Measurements from ENCODE around the gene MUC5AC. TPM values are rescaled to one million over a fixed set of nuclear protein-coding genes. Genes with fewer than 3 reads are reported as not detected.

Gene MUC5AC
- total RNA-seq, 1 experiment from 2014 or later, result under 0.01 TPM

DNA sequence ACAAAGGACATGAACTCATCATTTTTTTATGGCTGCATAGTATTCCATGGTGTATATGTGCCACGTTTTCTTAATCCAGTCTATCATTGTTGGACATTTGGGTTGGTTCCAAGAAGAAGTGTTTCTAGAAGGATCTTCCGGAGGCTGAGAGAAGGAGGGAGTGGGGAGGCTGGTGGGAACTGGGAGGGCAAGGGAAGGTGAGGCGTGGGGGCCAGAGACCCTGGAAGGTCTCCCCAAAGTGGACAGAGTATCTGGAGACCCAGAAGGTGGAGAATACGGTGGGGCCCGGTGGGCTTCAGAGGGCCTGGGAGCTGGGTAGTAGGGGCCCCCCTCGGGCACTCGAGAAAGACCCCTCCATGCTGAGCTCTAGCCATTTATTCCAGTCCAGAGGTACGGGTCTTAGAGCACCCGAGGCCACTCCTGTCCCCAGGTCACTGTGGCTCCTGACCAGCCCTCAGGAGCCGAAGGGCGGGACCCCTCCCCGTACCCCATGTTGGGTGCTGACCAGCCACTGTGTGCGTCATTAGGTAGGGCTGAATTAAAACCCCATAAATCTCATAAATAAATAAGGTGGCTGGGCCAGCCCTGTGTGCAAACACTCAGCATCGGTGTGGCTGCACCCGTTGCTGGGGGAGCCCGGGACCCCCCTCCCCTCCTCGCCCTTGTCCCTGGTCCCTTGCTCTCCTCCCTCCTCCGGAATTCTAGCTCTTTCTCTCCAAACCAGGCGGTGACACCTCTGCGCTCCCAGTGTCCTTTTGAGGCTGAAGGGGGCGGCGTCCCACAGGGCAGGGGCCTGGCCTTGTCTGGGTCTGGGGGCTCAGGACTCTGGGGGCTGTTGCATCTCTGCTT lies 38.8 kb upstream of the MUC5AC start:
- TF ChIP-seq RAD21 (IDR thresholded peaks at IDR 0.05; ENCODE audit: low read depth) (no peak), JUND (IDR thresholded peaks at IDR 0.05) (no peak), FOSL1 (IDR thresholded peaks at IDR 0.05; ENCODE audit: low read depth) (no peak), SIN3A (IDR thresholded peaks at IDR 0.05; ENCODE audit: low read depth) (no peak), SRF (IDR thresholded peaks at IDR 0.05; ENCODE audit: low read depth) (no peak), ZNF274 (IDR thresholded peaks at IDR 0.05; ENCODE audit: low read depth, low read length) (no peak), POLR2A (IDR thresholded peaks at IDR 0.05; ENCODE audit: borderline replicate concordance, extremely low read depth, insufficient read depth, insufficient read length) (no peak), ZFX (IDR thresholded peaks at IDR 0.05) (no peak), SP1 (IDR thresholded peaks at IDR 0.05; ENCODE audit: low read depth) (no peak), POLR2AphosphoS5 (IDR thresholded peaks at IDR 0.05; ENCODE audit: low read depth, low read length) (no peak)
- TF ChIP-seq, protein P1, sequence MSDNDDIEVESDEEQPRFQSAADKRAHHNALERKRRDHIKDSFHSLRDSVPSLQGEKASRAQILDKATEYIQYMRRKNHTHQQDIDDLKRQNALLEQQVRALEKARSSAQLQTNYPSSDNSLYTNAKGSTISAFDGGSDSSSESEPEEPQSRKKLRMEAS (IDR thresholded peaks at IDR 0.05), result no peak
- TF ChIP-seq, protein P2, sequence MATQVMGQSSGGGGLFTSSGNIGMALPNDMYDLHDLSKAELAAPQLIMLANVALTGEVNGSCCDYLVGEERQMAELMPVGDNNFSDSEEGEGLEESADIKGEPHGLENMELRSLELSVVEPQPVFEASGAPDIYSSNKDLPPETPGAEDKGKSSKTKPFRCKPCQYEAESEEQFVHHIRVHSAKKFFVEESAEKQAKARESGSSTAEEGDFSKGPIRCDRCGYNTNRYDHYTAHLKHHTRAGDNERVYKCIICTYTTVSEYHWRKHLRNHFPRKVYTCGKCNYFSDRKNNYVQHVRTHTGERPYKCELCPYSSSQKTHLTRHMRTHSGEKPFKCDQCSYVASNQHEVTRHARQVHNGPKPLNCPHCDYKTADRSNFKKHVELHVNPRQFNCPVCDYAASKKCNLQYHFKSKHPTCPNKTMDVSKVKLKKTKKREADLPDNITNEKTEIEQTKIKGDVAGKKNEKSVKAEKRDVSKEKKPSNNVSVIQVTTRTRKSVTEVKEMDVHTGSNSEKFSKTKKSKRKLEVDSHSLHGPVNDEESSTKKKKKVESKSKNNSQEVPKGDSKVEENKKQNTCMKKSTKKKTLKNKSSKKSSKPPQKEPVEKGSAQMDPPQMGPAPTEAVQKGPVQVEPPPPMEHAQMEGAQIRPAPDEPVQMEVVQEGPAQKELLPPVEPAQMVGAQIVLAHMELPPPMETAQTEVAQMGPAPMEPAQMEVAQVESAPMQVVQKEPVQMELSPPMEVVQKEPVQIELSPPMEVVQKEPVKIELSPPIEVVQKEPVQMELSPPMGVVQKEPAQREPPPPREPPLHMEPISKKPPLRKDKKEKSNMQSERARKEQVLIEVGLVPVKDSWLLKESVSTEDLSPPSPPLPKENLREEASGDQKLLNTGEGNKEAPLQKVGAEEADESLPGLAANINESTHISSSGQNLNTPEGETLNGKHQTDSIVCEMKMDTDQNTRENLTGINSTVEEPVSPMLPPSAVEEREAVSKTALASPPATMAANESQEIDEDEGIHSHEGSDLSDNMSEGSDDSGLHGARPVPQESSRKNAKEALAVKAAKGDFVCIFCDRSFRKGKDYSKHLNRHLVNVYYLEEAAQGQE (IDR thresholded peaks at IDR 0.05; ENCODE audit: low read depth), result no peak
- TF ChIP-seq, protein P3, sequence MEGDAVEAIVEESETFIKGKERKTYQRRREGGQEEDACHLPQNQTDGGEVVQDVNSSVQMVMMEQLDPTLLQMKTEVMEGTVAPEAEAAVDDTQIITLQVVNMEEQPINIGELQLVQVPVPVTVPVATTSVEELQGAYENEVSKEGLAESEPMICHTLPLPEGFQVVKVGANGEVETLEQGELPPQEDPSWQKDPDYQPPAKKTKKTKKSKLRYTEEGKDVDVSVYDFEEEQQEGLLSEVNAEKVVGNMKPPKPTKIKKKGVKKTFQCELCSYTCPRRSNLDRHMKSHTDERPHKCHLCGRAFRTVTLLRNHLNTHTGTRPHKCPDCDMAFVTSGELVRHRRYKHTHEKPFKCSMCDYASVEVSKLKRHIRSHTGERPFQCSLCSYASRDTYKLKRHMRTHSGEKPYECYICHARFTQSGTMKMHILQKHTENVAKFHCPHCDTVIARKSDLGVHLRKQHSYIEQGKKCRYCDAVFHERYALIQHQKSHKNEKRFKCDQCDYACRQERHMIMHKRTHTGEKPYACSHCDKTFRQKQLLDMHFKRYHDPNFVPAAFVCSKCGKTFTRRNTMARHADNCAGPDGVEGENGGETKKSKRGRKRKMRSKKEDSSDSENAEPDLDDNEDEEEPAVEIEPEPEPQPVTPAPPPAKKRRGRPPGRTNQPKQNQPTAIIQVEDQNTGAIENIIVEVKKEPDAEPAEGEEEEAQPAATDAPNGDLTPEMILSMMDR (IDR thresholded peaks at IDR 0.05 in 2 of 3, conservative IDR thresholded peaks at IDR 0.05 in 1 of 3; ENCODE audit: borderline replicate concordance in 1 of 3, insufficient read depth in 1 of 3, low read depth in 2 of 3, low read length in 2 of 3), result no peak
- Histone ChIP-seq H3K4me1 (ENCODE audit: control insufficient read depth in 1 of 2, insufficient read depth in 2 of 2, low read length in 2 of 2) (no peaks in the 10 kb centered on the region; a peak in 1 of 4 replicates), H2AFZ (ENCODE audit: low read depth, low read length, poor library complexity, severe bottlenecking) (no peak overlapping the region), H3K4me3 (replicated peaks in 1 of 2; ENCODE audit: low read depth in 1 of 2, low read length in 2 of 2) (no peak overlapping the region), H3K9me2 (ENCODE audit: insufficient read depth) (no peaks in the 10 kb centered on the region), H3K27me3 (ENCODE audit: insufficient read depth, low read length) (peaks cover 11% of the 10 kb centered on the region), H3K4me2 (ENCODE audit: low read length) (no peak overlapping the region), H3K9me3 (ENCODE audit: control insufficient read depth in 1 of 2, insufficient read depth in 1 of 2, low read depth in 1 of 2, low read length in 2 of 2) (no peaks in the 10 kb centered on the region), H3K79me2 (ENCODE audit: insufficient read depth, low read length) (no peaks in the 10 kb centered on the region), H3K36me3 (ENCODE audit: control insufficient read depth in 1 of 2, insufficient read depth in 2 of 2, low read length in 2 of 2) (no peaks in the 10 kb centered on the region), H3K27ac (ENCODE audit: low read depth, low read length) (no peak overlapping the region), H3K9ac (ENCODE audit: low read length) (no peak overlapping the region), H4K20me1 (ENCODE audit: insufficient read depth) (no peaks in the 10 kb centered on the region)
- ATAC-seq (no peak), DNase-seq (ENCODE audit: low read depth, low spot score) (no peak)
- RAD21 ChIA-PET (ENCODE audit: low non-redundant PET in 1 of 2, low total read pairs in 2 of 2, uncharacterized antibody in 2 of 2, unreplicated experiment in 2 of 2), result no interaction called here
- POLR2A ChIA-PET, result no interaction called here
- CTCF ChIA-PET, result no interaction called here
- intact Hi-C loops (cut with micrococcal nuclease), result no loop called here
- BruUV-seq (replicated peaks), result no TSS peak
